ENCODE data around the gene ZFAND3. TPM values are rescaled to one million over a fixed set of nuclear protein-coding genes. Genes with fewer than 3 reads are reported as not detected.

ZFAND3 gene
- polyA plus RNA-seq, 3 donors: 11.5 to 21.1 (median 11.7) TPM

DNA sequence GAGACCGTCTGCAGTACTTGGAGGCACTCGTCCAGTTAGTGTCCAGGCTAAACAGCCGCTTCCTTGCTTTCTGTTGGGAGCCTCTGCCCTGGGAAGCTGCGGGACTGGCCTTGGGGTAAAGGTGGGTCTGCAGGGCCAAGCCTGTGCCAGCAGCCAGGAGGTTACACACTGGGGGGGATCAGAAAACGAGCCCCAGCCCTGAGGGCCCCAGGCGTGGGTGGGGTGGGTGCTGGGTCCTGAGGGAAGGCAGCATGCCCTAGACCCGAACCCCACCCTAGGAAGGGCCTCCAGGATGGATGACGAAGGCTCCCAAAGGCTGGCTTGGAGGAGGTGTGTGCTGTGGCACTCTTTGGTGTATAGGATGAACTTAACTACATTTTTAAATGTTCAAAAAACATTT lies 335.2 kb downstream of the ZFAND3 start:
- no peak for DNase-seq
- no peak overlapping the region for H3K4me2 ChIP-seq (replicated peaks; ENCODE audit: extremely low read depth, low read length, poor library complexity, severe bottlenecking)
- no peak overlapping the region for H3K4me3 ChIP-seq (replicated peaks in 1 of 3; ENCODE audit: low read depth in 2 of 3, low read length in 3 of 3)
- H3K36me3 Mint-ChIP-seq: peaks cover 30 to 63% of the 10 kb centered on the region in 2 donors
- intact Hi-C loops (cut with micrococcal nuclease): no loop called here
- no peaks in the 10 kb centered on the region for H3K27me3 ChIP-seq (ENCODE audit: control insufficient read depth in 2 of 2, insufficient read depth in 2 of 2, low read length in 2 of 2)
- peaks cover 81% of the 10 kb centered on the region for H4K20me1 ChIP-seq (ENCODE audit: insufficient read depth, low read length)
- H3K27ac ChIP-seq (ENCODE audit: low read depth in 1 of 2, low read length in 2 of 2): peak overlapping the region; percentile 59 to 83
- H3K4me1 Mint-ChIP-seq: peaks cover 28% of the 10 kb centered on the region
- H3K4me1 ChIP-seq (ENCODE audit: control insufficient read depth in 1 of 2, insufficient read depth in 2 of 2, low read length in 2 of 2): peaks cover 13 to 16% of the 10 kb centered on the region in 2 donors
- 91% methylated on average over 4 of the region's 8 CpGs for WGBS (ENCODE audit: insufficient coverage)
- no peak overlapping the region for H3K4me3 Mint-ChIP-seq
- H3K36me3 ChIP-seq (replicated peaks in 1 of 2; ENCODE audit: control insufficient read depth in 1 of 2, insufficient read depth in 2 of 2, low read length in 2 of 2): peaks cover 20 to 44% of the 10 kb centered on the region in 2 donors
- no peaks in the 10 kb centered on the region for H3K79me2 ChIP-seq (ENCODE audit: insufficient read depth, low read length)
- peaks cover 0 to 4% (median 0%) of the 10 kb centered on the region in 7 donors for H3K9me3 Mint-ChIP-seq
- H3K9me3 ChIP-seq (replicated peaks in 1 of 2; ENCODE audit: control insufficient read depth in 1 of 2, insufficient read depth in 1 of 2, low read length in 2 of 2): no peaks in the 10 kb centered on the region
- H3K27ac Mint-ChIP-seq: peak overlapping the region; percentile 86 to 97 (median 93)
- TF ChIP-seq, protein P1, sequence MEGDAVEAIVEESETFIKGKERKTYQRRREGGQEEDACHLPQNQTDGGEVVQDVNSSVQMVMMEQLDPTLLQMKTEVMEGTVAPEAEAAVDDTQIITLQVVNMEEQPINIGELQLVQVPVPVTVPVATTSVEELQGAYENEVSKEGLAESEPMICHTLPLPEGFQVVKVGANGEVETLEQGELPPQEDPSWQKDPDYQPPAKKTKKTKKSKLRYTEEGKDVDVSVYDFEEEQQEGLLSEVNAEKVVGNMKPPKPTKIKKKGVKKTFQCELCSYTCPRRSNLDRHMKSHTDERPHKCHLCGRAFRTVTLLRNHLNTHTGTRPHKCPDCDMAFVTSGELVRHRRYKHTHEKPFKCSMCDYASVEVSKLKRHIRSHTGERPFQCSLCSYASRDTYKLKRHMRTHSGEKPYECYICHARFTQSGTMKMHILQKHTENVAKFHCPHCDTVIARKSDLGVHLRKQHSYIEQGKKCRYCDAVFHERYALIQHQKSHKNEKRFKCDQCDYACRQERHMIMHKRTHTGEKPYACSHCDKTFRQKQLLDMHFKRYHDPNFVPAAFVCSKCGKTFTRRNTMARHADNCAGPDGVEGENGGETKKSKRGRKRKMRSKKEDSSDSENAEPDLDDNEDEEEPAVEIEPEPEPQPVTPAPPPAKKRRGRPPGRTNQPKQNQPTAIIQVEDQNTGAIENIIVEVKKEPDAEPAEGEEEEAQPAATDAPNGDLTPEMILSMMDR (IDR thresholded peaks at IDR 0.05): no peak
- H2AFZ ChIP-seq (ENCODE audit: insufficient read depth, low read depth, low read length, poor library complexity, severe bottlenecking): no peak overlapping the region
- H3K27me3 Mint-ChIP-seq (ENCODE audit: low read depth in 3 of 3): peaks cover 0 to 6% (median 1%) of the 10 kb centered on the region in 3 donors
- peak overlapping the region; percentile 10 for H3K9ac ChIP-seq (ENCODE audit: insufficient read depth, low read length, poor library complexity, severe bottlenecking)

DNA sequence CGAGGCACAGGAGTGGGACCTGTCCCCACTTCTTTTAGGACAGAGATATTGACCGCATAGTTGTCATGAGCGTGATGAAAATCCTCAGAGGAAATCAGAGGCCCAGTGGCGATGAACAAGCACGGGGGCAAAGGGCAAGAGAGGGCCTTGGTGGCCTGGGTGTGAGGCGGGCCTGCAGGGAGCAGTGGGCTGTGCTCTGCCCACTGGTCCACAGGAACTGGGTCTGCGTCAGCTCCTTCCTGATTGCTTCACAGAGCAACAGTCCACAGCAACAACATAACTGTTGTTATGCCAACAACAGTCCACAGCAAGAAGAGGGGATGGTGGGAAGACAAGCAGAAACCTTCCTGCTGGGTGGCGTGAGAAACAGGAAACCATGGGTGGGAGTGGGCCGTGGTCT lies 335.6 kb downstream of the ZFAND3 start:
- WGBS (ENCODE audit: insufficient coverage): 20% methylated on average over 8 of the region's 9 CpGs
- Histone ChIP-seq H3K36me3 (replicated peaks in 1 of 2; ENCODE audit: control insufficient read depth in 1 of 2, insufficient read depth in 2 of 2, low read length in 2 of 2) (peaks cover 18 to 39% of the 10 kb centered on the region in 2 donors), H3K9ac (ENCODE audit: insufficient read depth, low read length, poor library complexity, severe bottlenecking) (peak overlapping the region; percentile 25)

More for the DNA sequence above, 335.6 kb downstream of the ZFAND3 start:
- H3K4me3 ChIP-seq (replicated peaks in 1 of 3; ENCODE audit: low read depth in 2 of 3, low read length in 3 of 3): no peak overlapping the region
- Mint-ChIP-seq H3K27me3 (ENCODE audit: low read depth in 3 of 3) (peaks cover 0 to 6% (median 1%) of the 10 kb centered on the region in 3 donors), H3K27ac (peak overlapping the region; percentile 86 to 97 (median 93)), H3K9me3 (peaks cover 0 to 4% (median 0%) of the 10 kb centered on the region in 7 donors), H3K4me1 (peaks cover 29% of the 10 kb centered on the region), H3K4me3 (no peak overlapping the region), H3K36me3 (peaks cover 31 to 63% of the 10 kb centered on the region in 2 donors)
- no peaks in the 10 kb centered on the region for H3K27me3 ChIP-seq (ENCODE audit: control insufficient read depth in 2 of 2, insufficient read depth in 2 of 2, low read length in 2 of 2)
- peak overlapping the region; percentile 59 to 83 for H3K27ac ChIP-seq (ENCODE audit: low read depth in 1 of 2, low read length in 2 of 2)
- peaks cover 77% of the 10 kb centered on the region for H4K20me1 ChIP-seq (ENCODE audit: insufficient read depth, low read length)
- H2AFZ ChIP-seq (ENCODE audit: insufficient read depth, low read depth, low read length, poor library complexity, severe bottlenecking): no peak overlapping the region
- peaks cover 13 to 16% of the 10 kb centered on the region in 2 donors for H3K4me1 ChIP-seq (ENCODE audit: control insufficient read depth in 1 of 2, insufficient read depth in 2 of 2, low read length in 2 of 2)
- TF ChIP-seq, protein P1 (IDR thresholded peaks at IDR 0.05): no peak
- H3K9me3 ChIP-seq (replicated peaks in 1 of 2; ENCODE audit: control insufficient read depth in 1 of 2, insufficient read depth in 1 of 2, low read length in 2 of 2): no peaks in the 10 kb centered on the region
- intact Hi-C loops (cut with micrococcal nuclease): no loop called here
- H3K79me2 ChIP-seq (ENCODE audit: insufficient read depth, low read length): no peaks in the 10 kb centered on the region
- no peak overlapping the region for H3K4me2 ChIP-seq (replicated peaks; ENCODE audit: extremely low read depth, low read length, poor library complexity, severe bottlenecking)
- DNase-seq: peak; percentile 76 to 88 (median 84)

Data from CD14-positive monocyte (primary cell).